Prostate gland (tissue), 2 donors: ENCODE results near the gene UPK1B. TPM values are rescaled to one million over a fixed set of nuclear protein-coding genes. Genes with fewer than 3 reads are reported as not detected.

Experiments used
- DNase-seq: peaks from one replicate; pipeline ENCODE4 v3.0.0-alpha.2; 2019; ENCODE audit warnings: low spot score
- H3K27ac ChIP-seq, 2 donors: fragments of 200-600 bp; sonication (generic); 2 replicates each; pipeline ENCODE4 v1.5.1; 2017 to 2019
- H3K27me3 ChIP-seq: fragments of 200-600 bp; sonication (generic); replicated peaks from 2 replicates; pipeline ENCODE4 v1.5.1; 2019; ENCODE audit not compliant: insufficient read depth
- H3K36me3 ChIP-seq, 2 donors: fragments of 200-600 bp; sonication (generic); 1 replicate in 1 of 2; 2 replicates in 1 of 2; pipeline versions ENCODE4 v1.5.1 to v1.8.1; 2017 to 2019
- H3K4me1 ChIP-seq: fragments of 200-600 bp; sonication (generic); replicated peaks from 2 replicates; pipeline ENCODE4 v1.5.1; 2019
- H3K4me3 ChIP-seq, 2 donors: fragments of 200-600 bp; sonication (generic); 2 replicates each; pipeline ENCODE4 v1.5.1; 2017 to 2019
- H3K9me3 ChIP-seq: fragments of 200-600 bp; sonication (generic); 2 replicates; pipeline ENCODE4 v1.5.1; 2017
- CTCF ChIP-seq, 4 experiments: fragments of 200-600 bp in 2 of 4; fragments of 450-650 bp in 2 of 4; sonication (generic) in 2 of 4; IDR thresholded peaks; 1 replicate in 3 of 4; 2 replicates in 1 of 4; pipeline ENCODE4 v1.5.1; 2016 to 2019; ENCODE audit warnings: antibody characterized with exemption in 4 of 4, mild to moderate bottlenecking in 2 of 4, moderate library complexity in 2 of 4
- POLR2A ChIP-seq: fragments of 450-650 bp; IDR thresholded peaks from one replicate; pipeline ENCODE4 v1.6.1; 2016; ENCODE audit warnings: antibody characterized with exemption, mild to moderate bottlenecking
- POLR2AphosphoS5 ChIP-seq: sonication (generic); formaldehyde crosslinking; IDR thresholded peaks from one replicate; pipeline ENCODE4 v1.6.1; 2017; ENCODE audit warnings: antibody characterized with exemption
- WGBS: methylation state at CpG from one replicate; pipeline ENCODE4 v1.1.5; 2018; 5-methylcytosine and 5-hydroxymethylcytosine counted together
- intact Hi-C: fragments of 100-400 bp; cut with DNase I; formaldehyde crosslinking; loops from one replicate; pipeline ENCODE4 v1.14.2; 2022
- total RNA-seq, 2 donors: library from RNA; depleted of rRNA; stranded (reverse); fragments of >200 nt; gene quantifications; one replicate each; pipeline ENCODE4 v1.1.0, GENCODE V29; 2016

Gene UPK1B
- total RNA-seq, 2 donors from 2014 or later, result not detected

GRCh38 chr3:119221779-119222320 is 48.5 kb downstream of the UPK1B start:
- Histone ChIP-seq H3K27me3 (no peaks in the 10 kb centered on the region), H3K27ac (no peak overlapping the region), H3K9me3 (no peaks in the 10 kb centered on the region), H3K4me1 (peaks cover 4% of the 10 kb centered on the region), H3K4me3 (no peak overlapping the region), H3K36me3 (no peaks in the 10 kb centered on the region)
- TF ChIP-seq POLR2AphosphoS5 (no peak), POLR2A (no peak), CTCF (IDR thresholded peaks at IDR 0.05) (no peak)
- WGBS, result 96% methylated on average over 2 of the region's 2 CpGs
- intact Hi-C loops, result no loop called here
- no peak for DNase-seq

- WGBS, result 81% methylated on average over 7 of the region's 7 CpGs
- H3K4me1 ChIP-seq, result peaks cover 4% of the 10 kb centered on the region
- H3K27me3 ChIP-seq, result no peaks in the 10 kb centered on the region
- intact Hi-C loops, result no loop called here
- DNase-seq, result no peak
- H3K36me3 ChIP-seq, result no peaks in the 10 kb centered on the region
- H3K9me3 ChIP-seq, result no peaks in the 10 kb centered on the region
- H3K27ac ChIP-seq, result no peak overlapping the region
- H3K4me3 ChIP-seq, result no peak overlapping the region
- no peak for TF ChIP-seq CTCF (IDR thresholded peaks at IDR 0.05)
Observed at GRCh38 chr3:119222391-119222790, 49.0 kb downstream of the UPK1B start.

- TF ChIP-seq CTCF (IDR thresholded peaks at IDR 0.05), result no peak
- TF ChIP-seq POLR2A, result no peak
- TF ChIP-seq POLR2AphosphoS5, result no peak
- no peaks in the 10 kb centered on the region for H3K9me3 ChIP-seq
- H3K4me3 ChIP-seq, result no peak overlapping the region
- H3K27ac ChIP-seq, result no peak overlapping the region
- no peaks in the 10 kb centered on the region for H3K36me3 ChIP-seq
- intact Hi-C loops, result no loop called here
- peaks cover 4% of the 10 kb centered on the region for H3K4me1 ChIP-seq
- no peak for DNase-seq
- WGBS, result 93% methylated on average over 5 of the region's 5 CpGs
- H3K27me3 ChIP-seq, result no peaks in the 10 kb centered on the region
Observed at GRCh38 chr3:119223511-119223910, 50.1 kb downstream of the UPK1B start.

DNA sequence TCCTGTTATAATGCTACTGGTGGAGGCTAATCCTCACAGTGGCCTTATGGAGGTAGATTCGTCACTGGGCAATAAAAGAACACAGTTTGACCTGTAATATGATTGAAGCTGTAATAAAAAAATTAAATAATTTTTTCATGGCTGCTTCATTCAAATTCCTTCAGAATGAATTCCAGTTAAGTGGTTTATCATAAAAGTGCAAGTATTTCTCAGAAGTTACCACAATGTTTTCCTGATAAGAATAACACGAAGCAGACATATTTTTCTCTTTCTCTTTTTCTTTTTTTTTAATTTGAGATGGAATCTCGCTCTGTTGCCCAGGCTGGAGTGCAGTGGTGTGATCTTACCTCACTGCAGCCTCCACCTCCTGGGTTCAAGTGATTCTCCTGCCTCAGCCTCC is 51.7 kb downstream of the UPK1B start:
- H3K9me3 ChIP-seq, result no peaks in the 10 kb centered on the region
- peaks cover 0 to 5% of the 10 kb centered on the region in 2 donors for H3K36me3 ChIP-seq
- intact Hi-C loops, result no loop called here
- no peak overlapping the region for H3K4me3 ChIP-seq
- no peak for TF ChIP-seq CTCF (IDR thresholded peaks at IDR 0.05)
- no peak for TF ChIP-seq POLR2A
- no peak for TF ChIP-seq POLR2AphosphoS5
- no peak for DNase-seq
- H3K27me3 ChIP-seq, result no peaks in the 10 kb centered on the region
- WGBS, result 93% methylated on average over 3 of the region's 3 CpGs
- H3K4me1 ChIP-seq, result peaks cover 2% of the 10 kb centered on the region
- H3K27ac ChIP-seq, result no peak overlapping the region

- no peaks in the 10 kb centered on the region for H3K27me3 ChIP-seq
- DNase-seq, result no peak
- H3K9me3 ChIP-seq, result no peaks in the 10 kb centered on the region
- no peaks in the 10 kb centered on the region for H3K4me1 ChIP-seq
- no peak overlapping the region for H3K4me3 ChIP-seq
- 56% methylated on average over 6 of the region's 6 CpGs for WGBS
- intact Hi-C loops, result no loop called here
- peaks cover 0 to 5% of the 10 kb centered on the region in 2 donors for H3K36me3 ChIP-seq
- H3K27ac ChIP-seq, result no peak overlapping the region
- no peak for TF ChIP-seq POLR2A
- no peak for TF ChIP-seq CTCF (IDR thresholded peaks at IDR 0.05)
- no peak for TF ChIP-seq POLR2AphosphoS5
Observed at GRCh38 chr3:119227070-119227850, 53.9 kb downstream of the UPK1B start.
